ENCODE measurements around the gene SCUBE2. TPM values are rescaled to one million over a fixed set of nuclear protein-coding genes. Genes with fewer than 3 reads are reported as not detected.

The SCUBE2 gene
- total and polyA plus RNA-seq, 2 of the 4 experiments (the other 2 are of a cell fraction), result 0.43 to 0.72 TPM

DNA sequence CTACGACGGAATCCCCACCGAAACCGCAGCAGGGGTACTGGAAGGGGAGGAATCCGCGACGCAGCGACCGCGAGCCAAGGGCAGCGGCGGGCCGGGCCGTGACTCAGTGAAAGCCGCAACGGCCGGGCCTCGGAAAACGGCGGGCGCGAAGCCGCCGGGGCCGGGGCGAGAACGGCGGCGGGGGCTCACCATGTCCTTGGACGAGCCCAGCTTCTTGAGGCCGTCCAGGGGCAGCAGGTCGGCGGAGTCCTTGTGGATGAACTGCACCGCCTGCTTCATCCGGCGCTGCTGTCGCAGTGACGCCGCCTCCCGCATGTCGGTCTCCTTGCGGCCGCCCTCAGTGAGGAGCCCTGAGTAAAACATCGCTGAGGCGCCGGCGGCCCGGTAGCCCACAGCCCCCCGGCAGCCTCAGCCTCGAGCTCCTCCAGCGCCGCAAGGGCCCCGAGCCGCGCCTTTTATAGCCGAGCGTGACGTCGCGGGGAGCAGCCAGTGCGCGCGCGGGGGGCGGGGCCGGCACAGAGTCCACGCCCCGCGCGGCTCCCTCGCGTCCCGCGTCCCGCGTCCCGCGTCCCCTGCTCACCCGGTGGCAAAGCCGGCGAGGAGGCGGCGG lies 87.7 kb downstream of the SCUBE2 start, which contains the start of gene NRIP3 (continued):
- TF ChIP-seq, protein P1, sequence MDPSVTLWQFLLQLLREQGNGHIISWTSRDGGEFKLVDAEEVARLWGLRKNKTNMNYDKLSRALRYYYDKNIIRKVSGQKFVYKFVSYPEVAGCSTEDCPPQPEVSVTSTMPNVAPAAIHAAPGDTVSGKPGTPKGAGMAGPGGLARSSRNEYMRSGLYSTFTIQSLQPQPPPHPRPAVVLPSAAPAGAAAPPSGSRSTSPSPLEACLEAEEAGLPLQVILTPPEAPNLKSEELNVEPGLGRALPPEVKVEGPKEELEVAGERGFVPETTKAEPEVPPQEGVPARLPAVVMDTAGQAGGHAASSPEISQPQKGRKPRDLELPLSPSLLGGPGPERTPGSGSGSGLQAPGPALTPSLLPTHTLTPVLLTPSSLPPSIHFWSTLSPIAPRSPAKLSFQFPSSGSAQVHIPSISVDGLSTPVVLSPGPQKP (IDR thresholded peaks at IDR 0.05; ENCODE audit: borderline replicate concordance, low read depth, low read length), result no peak

DNA sequence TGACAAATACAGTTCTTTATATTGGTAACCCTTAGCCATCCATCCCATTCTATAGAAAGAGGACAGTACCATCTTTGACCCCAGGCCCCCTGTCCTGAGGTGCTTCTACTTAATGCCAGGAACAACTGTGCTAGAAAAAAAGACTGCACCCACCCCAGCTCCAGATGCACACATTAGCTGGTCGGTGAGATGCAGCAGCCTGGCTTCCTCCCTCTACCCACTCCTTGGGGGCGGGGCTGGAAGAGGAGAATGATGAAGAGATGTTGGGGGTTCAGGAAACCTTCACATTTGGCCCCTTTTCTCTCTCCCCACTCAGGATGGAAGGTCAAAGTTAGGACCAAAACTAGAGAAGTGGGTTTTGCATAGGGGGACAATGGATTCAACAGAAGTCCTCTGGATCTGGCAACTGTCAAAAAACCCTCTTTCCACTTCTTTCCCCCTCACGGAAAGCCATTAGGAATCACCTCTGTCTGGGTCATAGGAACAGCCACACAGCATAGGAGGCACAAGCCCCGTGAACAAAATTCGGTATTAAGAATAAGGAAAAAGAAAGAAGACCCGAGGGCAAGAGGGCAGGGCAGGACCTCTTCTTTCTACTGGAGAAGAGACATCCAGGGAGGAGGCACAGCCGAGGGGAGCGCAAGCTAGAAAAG lies 88.4 kb downstream of the SCUBE2 start:
- H3K14ac ChIP-seq (replicated peaks; ENCODE audit: low read depth, low read length), result peak overlapping the region; percentile 78
- H3K79me1 ChIP-seq (ENCODE audit: low read depth in 1 of 2, low read length in 2 of 2), result peaks cover 7 to 25% of the 10 kb centered on the region in 2 experiments; a peak in 3 of 4 replicates
- H3K27me3 ChIP-seq (ENCODE audit: control insufficient read depth, insufficient read depth, low read length), result peaks cover 38% of the 10 kb centered on the region
- H3K27ac ChIP-seq (ENCODE audit: insufficient read depth, low read length), result peak overlapping the region; percentile 1; the same call in 1 of the 2 replicates
- intact Hi-C loops (cut with micrococcal nuclease), result no loop called here
- ChIA-PET CTCF (interaction anchor here (1.0 kb wide), 1 partner anchor 13 kb away, joined by 5 read pairs; no protein-coding TSS in a partner anchor), POLR2A (ENCODE audit: unreplicated experiment) (no interaction called here)
- no peaks in the 10 kb centered on the region for H4K20me1 ChIP-seq (ENCODE audit: insufficient read depth, low read length)
- peak overlapping the region; percentile 18 to 37; a peak in 2 of 4 replicates for H4K8ac ChIP-seq (ENCODE audit: low read depth in 2 of 2, low read length in 2 of 2)
- no peaks in the 10 kb centered on the region; the same call in 1 of the 2 replicates for H3K9me1 ChIP-seq (ENCODE audit: insufficient read depth, low read length)
- 13% methylated on average over 1 of the region's 8 CpGs; no CpG with 5 or more reads in 1 of the 2 experiments for WGBS, 2 experiments (ENCODE audit: extremely low coverage in 2 of 2, insufficient read length in 1 of 2)
- TSS peak; percentile 67 for BruUV-seq (replicated peaks)
- H4K5ac ChIP-seq (ENCODE audit: low read depth, low read length), result peak overlapping the region; percentile 61; the same call in 1 of the 2 replicates
- TF ChIP-seq NFE2L2 (IDR thresholded peaks at IDR 0.05; ENCODE audit: low read depth, low read length) (no peak), RAD21 (IDR thresholded peaks at IDR 0.05; ENCODE audit: low read length) (no peak), BHLHE40 (IDR thresholded peaks at IDR 0.05; ENCODE audit: low read depth, low read length) (no peak), SMC3 (IDR thresholded peaks at IDR 0.05; ENCODE audit: low read depth, low read length) (no peak)
- TF ChIP-seq, protein P2, sequence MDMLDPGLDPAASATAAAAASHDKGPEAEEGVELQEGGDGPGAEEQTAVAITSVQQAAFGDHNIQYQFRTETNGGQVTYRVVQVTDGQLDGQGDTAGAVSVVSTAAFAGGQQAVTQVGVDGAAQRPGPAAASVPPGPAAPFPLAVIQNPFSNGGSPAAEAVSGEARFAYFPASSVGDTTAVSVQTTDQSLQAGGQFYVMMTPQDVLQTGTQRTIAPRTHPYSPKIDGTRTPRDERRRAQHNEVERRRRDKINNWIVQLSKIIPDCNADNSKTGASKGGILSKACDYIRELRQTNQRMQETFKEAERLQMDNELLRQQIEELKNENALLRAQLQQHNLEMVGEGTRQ (IDR thresholded peaks at IDR 0.05; ENCODE audit: low read depth, low read length), result no peak
- TF ChIP-seq, protein P3, sequence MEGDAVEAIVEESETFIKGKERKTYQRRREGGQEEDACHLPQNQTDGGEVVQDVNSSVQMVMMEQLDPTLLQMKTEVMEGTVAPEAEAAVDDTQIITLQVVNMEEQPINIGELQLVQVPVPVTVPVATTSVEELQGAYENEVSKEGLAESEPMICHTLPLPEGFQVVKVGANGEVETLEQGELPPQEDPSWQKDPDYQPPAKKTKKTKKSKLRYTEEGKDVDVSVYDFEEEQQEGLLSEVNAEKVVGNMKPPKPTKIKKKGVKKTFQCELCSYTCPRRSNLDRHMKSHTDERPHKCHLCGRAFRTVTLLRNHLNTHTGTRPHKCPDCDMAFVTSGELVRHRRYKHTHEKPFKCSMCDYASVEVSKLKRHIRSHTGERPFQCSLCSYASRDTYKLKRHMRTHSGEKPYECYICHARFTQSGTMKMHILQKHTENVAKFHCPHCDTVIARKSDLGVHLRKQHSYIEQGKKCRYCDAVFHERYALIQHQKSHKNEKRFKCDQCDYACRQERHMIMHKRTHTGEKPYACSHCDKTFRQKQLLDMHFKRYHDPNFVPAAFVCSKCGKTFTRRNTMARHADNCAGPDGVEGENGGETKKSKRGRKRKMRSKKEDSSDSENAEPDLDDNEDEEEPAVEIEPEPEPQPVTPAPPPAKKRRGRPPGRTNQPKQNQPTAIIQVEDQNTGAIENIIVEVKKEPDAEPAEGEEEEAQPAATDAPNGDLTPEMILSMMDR (conservative IDR thresholded peaks at IDR 0.05; ENCODE audit: low read depth, low read length), result no peak
- TF ChIP-seq, protein P1 (IDR thresholded peaks at IDR 0.05; ENCODE audit: borderline replicate concordance, low read depth, low read length), result no peak
- H3K9ac ChIP-seq (ENCODE audit: low read depth, low read length), result peak overlapping the region; percentile 67
- no peak for DNase-seq
- no peaks in the 10 kb centered on the region for H3K36me3 ChIP-seq (ENCODE audit: control insufficient read depth, insufficient read depth, low read length)
- dilution Hi-C loops (cut with HindIII; ENCODE audit: low sequenced_read_pairs, unreplicated experiment), result no loop called here
- in situ Hi-C loops (cut with MboI; ENCODE audit: low sequenced_read_pairs), result loop anchor here (25.0 kb wide), 1 partner anchor 509 kb away; no protein-coding TSS in a partner anchor
- H2BK15ac ChIP-seq (ENCODE audit: low read depth, low read length), result no peak overlapping the region
- H3K56ac ChIP-seq (ENCODE audit: extremely low read depth, insufficient read depth, low read length), result peak overlapping the region; percentile 45; the same call in 1 of the 2 replicates
- H2BK20ac ChIP-seq (ENCODE audit: low read depth, low read length), result peak overlapping the region; percentile 10; the same call in 1 of the 2 replicates
- H2AFZ ChIP-seq (replicated peaks; ENCODE audit: low read length, poor library complexity), result peak overlapping the region; percentile 73
- ATAC-seq (ENCODE audit: low read depth), result no peak
- peak overlapping the region; percentile 1 for H2AK9ac ChIP-seq (replicated peaks; ENCODE audit: low read depth, low read length, poor library complexity)
- H2AK5ac ChIP-seq (ENCODE audit: low read depth, low read length), result peak overlapping the region; percentile 21; the same call in 1 of the 2 replicates
- peak overlapping the region; percentile 49 for H3K18ac ChIP-seq (ENCODE audit: low read depth, low read length)
- H4K91ac ChIP-seq (ENCODE audit: insufficient read depth, low read depth, low read length), result 0 out of 2 replicates have a peak overlapping the region, but pooled peaks have one; percentile 24
- peak overlapping the region; percentile 2 for H2BK5ac ChIP-seq (ENCODE audit: low read depth, low read length, poor library complexity, severe bottlenecking)
- H3K9me3 ChIP-seq (ENCODE audit: control insufficient read depth, insufficient read depth, low read length), result no peaks in the 10 kb centered on the region
- H3K23ac ChIP-seq (ENCODE audit: low read depth, low read length), result peak overlapping the region; percentile 48
- H3K4me1 ChIP-seq (ENCODE audit: control insufficient read depth, insufficient read depth, low read length), result peaks cover 7% of the 10 kb centered on the region; the same call in 1 of the 2 replicates
- H2BK120ac ChIP-seq (ENCODE audit: low read depth, low read length), result peak overlapping the region; percentile 52; the same call in 1 of the 2 replicates
- peak overlapping the region; percentile 65 for H3K4me3 ChIP-seq (ENCODE audit: insufficient read depth, low read depth, low read length)
- H3K4ac ChIP-seq (ENCODE audit: low read depth, low read length), result peak overlapping the region; percentile 51
- H3K4me2 ChIP-seq (ENCODE audit: low read depth, low read length), result peak overlapping the region; percentile 85

Data from IMR-90 (cell line).